IMR-90 (cell line): ENCODE results near the gene LTBP4. TPM values are rescaled to one million over a fixed set of nuclear protein-coding genes. Genes with fewer than 3 reads are reported as not detected.
A peak's percentile ranks its signal among the peaks of the same experiment; 100 is the strongest.

ENCODE experiments used
- ATAC-seq: fragments of 200-7000 bp; cut with Tn5 transposase; 2 replicates; pipeline ENCODE4 v1.9.1; 2020; ENCODE audit warnings: low read depth, mild to moderate bottlenecking, moderate library complexity
- BruUV-seq: library from RNA; stranded (reverse); fragments of 400-500 nt; replicated peaks from 2 replicates; lab custom pipeline; 2021; lab: Mats Ljungman, UMichigan
- CTCF ChIA-PET: fragments of 300-600 bp; formaldehyde crosslinking; extraction: SDS; loops from one replicate; lab custom pipeline; 2021; ENCODE audit warnings: antibody characterized with exemption; lab: Yijun Ruan, JAX
- POLR2A ChIA-PET: fragments of 300-600 bp; sonication (Branson Sonifier 250); formaldehyde crosslinking; loops from one replicate; lab custom pipeline; 2022; ENCODE audit warnings: antibody characterized with exemption; ENCODE audit not compliant: unreplicated experiment; lab: Charles Lee
- DNase-seq: peaks from one replicate; pipeline ENCODE4 v3.0.0; 2013
- H2AFZ ChIP-seq: replicated peaks from 2 replicates; pipeline ENCODE3; 2013; ENCODE audit warnings: low read length, mild to moderate bottlenecking; ENCODE audit not compliant: poor library complexity
- H2AK5ac ChIP-seq: 2 replicates; pipeline ENCODE4 v1.6.1; 2013; ENCODE audit warnings: low read depth, low read length, inconsistent platforms
- H2AK9ac ChIP-seq: replicated peaks from 2 replicates; pipeline ENCODE3; 2013; ENCODE audit warnings: mild to moderate bottlenecking, low read depth, low read length, moderate library complexity; ENCODE audit not compliant: poor library complexity
- H2BK120ac ChIP-seq: 2 replicates; pipeline ENCODE4 v1.6.1; 2013; ENCODE audit warnings: low read depth, low read length, inconsistent platforms
- H2BK15ac ChIP-seq: 3 replicates; pipeline ENCODE4 v1.6.1; 2013; ENCODE audit warnings: low read depth, low read length, inconsistent platforms
- H2BK20ac ChIP-seq: 2 replicates; pipeline ENCODE4 v1.6.1; 2013; ENCODE audit warnings: low read depth, mild to moderate bottlenecking, inconsistent platforms, low read length, moderate library complexity
- H2BK5ac ChIP-seq: 2 replicates; pipeline ENCODE4 v1.6.1; 2013; ENCODE audit warnings: mild to moderate bottlenecking, low read depth, low read length, inconsistent platforms; ENCODE audit not compliant: poor library complexity, severe bottlenecking
- H3K14ac ChIP-seq: replicated peaks from 2 replicates; pipeline ENCODE4 v1.6.1; 2013; ENCODE audit warnings: low read depth, low read length, inconsistent platforms
- H3K18ac ChIP-seq: 2 replicates; pipeline ENCODE4 v1.6.1; 2013; ENCODE audit warnings: low read depth, low read length, control low read depth
- H3K23ac ChIP-seq: 2 replicates; pipeline ENCODE4 v1.6.1; 2013; ENCODE audit warnings: low read depth, low read length, inconsistent platforms
- H3K27ac ChIP-seq: 2 replicates; pipeline ENCODE4 v1.5.1; 2013; ENCODE audit warnings: mild to moderate bottlenecking, control low read depth, low read length; ENCODE audit not compliant: insufficient read depth
- H3K27me3 ChIP-seq: 2 replicates; pipeline ENCODE4 v1.6.1; 2013; ENCODE audit warnings: low read length; ENCODE audit not compliant: control insufficient read depth, insufficient read depth
- H3K36me3 ChIP-seq: 2 replicates; pipeline ENCODE4 v1.6.1; 2013; ENCODE audit warnings: low read length, mixed read lengths; ENCODE audit not compliant: control insufficient read depth, insufficient read depth
- H3K4ac ChIP-seq: 2 replicates; pipeline ENCODE4 v1.6.1; 2013; ENCODE audit warnings: low read depth, low read length, inconsistent platforms
- H3K4me1 ChIP-seq: 2 replicates; pipeline ENCODE4 v1.6.1; 2013; ENCODE audit warnings: low read length, mixed read lengths; ENCODE audit not compliant: control insufficient read depth, insufficient read depth
- H3K4me2 ChIP-seq: 2 replicates; pipeline ENCODE4 v1.6.1; 2013; ENCODE audit warnings: low read depth, mild to moderate bottlenecking, control low read depth, low read length, moderate library complexity
- H3K4me3 ChIP-seq: 2 replicates; pipeline ENCODE4 v1.5.1; 2013; ENCODE audit warnings: low read depth, mild to moderate bottlenecking, control low read depth, low read length, moderate library complexity; ENCODE audit not compliant: insufficient read depth
- H3K56ac ChIP-seq: 2 replicates; pipeline ENCODE4 v1.6.1; 2013; ENCODE audit warnings: low read length, inconsistent platforms; ENCODE audit not compliant: insufficient read depth; ENCODE audit errors: extremely low read depth
- H3K79me1 ChIP-seq, 2 experiments: 2 replicates each; pipeline ENCODE4 v1.6.1; 2013; ENCODE audit warnings: low read length in 2 of 2, inconsistent platforms in 1 of 2, low read depth in 1 of 2
- H3K9ac ChIP-seq: 2 replicates; pipeline ENCODE4 v1.6.1; 2013; ENCODE audit warnings: low read depth, low read length, control low read depth
- H3K9me1 ChIP-seq: 2 replicates; pipeline ENCODE4 v1.6.1; 2013; ENCODE audit warnings: low read length, inconsistent platforms; ENCODE audit not compliant: insufficient read depth
- H3K9me3 ChIP-seq: 2 replicates; pipeline ENCODE4 v1.6.1; 2013; ENCODE audit warnings: low read length; ENCODE audit not compliant: control insufficient read depth, insufficient read depth
- H4K20me1 ChIP-seq: 2 replicates; pipeline ENCODE4 v1.6.1; 2013; ENCODE audit warnings: low read length, inconsistent platforms; ENCODE audit not compliant: insufficient read depth
- H4K5ac ChIP-seq: 2 replicates; pipeline ENCODE4 v1.6.1; 2013; ENCODE audit warnings: mild to moderate bottlenecking, low read depth, low read length, control low read depth
- H4K8ac ChIP-seq, 2 experiments: 2 replicates each; pipeline ENCODE4 v1.6.1; 2013; ENCODE audit warnings: low read depth in 2 of 2, low read length in 2 of 2, control low read depth in 1 of 2, inconsistent platforms in 1 of 2
- H4K91ac ChIP-seq: 2 replicates; pipeline ENCODE4 v1.6.1; 2013; ENCODE audit warnings: low read depth, low read length, inconsistent platforms; ENCODE audit not compliant: insufficient read depth
- BHLHE40 ChIP-seq: fragments of 150-350 bp; IDR thresholded peaks from 2 replicates; pipeline ENCODE4 v1.6.1; 2016; ENCODE audit warnings: mild to moderate bottlenecking, low read depth, low read length
- CEBPB ChIP-seq: IDR thresholded peaks from 2 replicates; pipeline ENCODE4 v1.6.1; 2012; ENCODE audit warnings: low read depth, low read length, improper control_type of control experiment
- CHD1 ChIP-seq: IDR thresholded peaks from 2 replicates; pipeline ENCODE4 v1.6.1; 2012; ENCODE audit warnings: low read depth, low read length, improper control_type of control experiment
- CTCF ChIP-seq: conservative IDR thresholded peaks from 2 replicates; pipeline ENCODE4 v1.5.1; 2012; ENCODE audit warnings: mild to moderate bottlenecking, low read depth, low read length, improper control_type of control experiment
- FOS ChIP-seq: fragments of 150-350 bp; IDR thresholded peaks from 2 replicates; pipeline ENCODE4 v1.6.1; 2016; ENCODE audit warnings: low read depth, low read length
- MAZ ChIP-seq: IDR thresholded peaks from 2 replicates; pipeline ENCODE4 v1.6.1; 2012; ENCODE audit warnings: low read depth, mild to moderate bottlenecking, low read length, improper control_type of control experiment, moderate library complexity, borderline replicate concordance
- NFE2L2 ChIP-seq: fragments of 150-350 bp; IDR thresholded peaks from 2 replicates; pipeline ENCODE4 v1.6.1; 2016; ENCODE audit warnings: low read depth, mild to moderate bottlenecking, low read length
- POLR2A ChIP-seq: IDR thresholded peaks from 2 replicates; pipeline ENCODE4 v1.6.1; 2012; ENCODE audit warnings: mild to moderate bottlenecking, low read depth, low read length
- RAD21 ChIP-seq: IDR thresholded peaks from 2 replicates; pipeline ENCODE4 v1.6.1; 2012; ENCODE audit warnings: low read length, improper control_type of control experiment
- RCOR1 ChIP-seq: IDR thresholded peaks from 2 replicates; pipeline ENCODE4 v1.6.1; 2012; ENCODE audit warnings: mild to moderate bottlenecking, low read length, improper control_type of control experiment; ENCODE audit not compliant: insufficient replicate concordance
- USF2 ChIP-seq: fragments of 150-350 bp; IDR thresholded peaks from 2 replicates; pipeline ENCODE4 v1.6.1; 2017; ENCODE audit warnings: mild to moderate bottlenecking, antibody characterized with exemption, low read length, low read depth
- WGBS, 2 experiments: methylation state at CpG; one replicate each; pipeline versions ENCODE4 v1.1.5 to v1.1.7; 2013; ENCODE audit warnings: missing lambda C conversion rate in 2 of 2; ENCODE audit not compliant: insufficient read length in 1 of 2; ENCODE audit errors: extremely low coverage in 2 of 2; 5-methylcytosine and 5-hydroxymethylcytosine counted together
- dilution Hi-C: fragments of 300-500 bp; cut with HindIII; formaldehyde crosslinking; loops from one replicate; pipeline ENCODE4 v1.14.3; 2018; ENCODE audit warnings: low sequenced_read_pairs; ENCODE audit not compliant: unreplicated experiment
- in situ Hi-C: fragments of 300-500 bp; cut with MboI; formaldehyde crosslinking; loops from 3 replicates; pipeline ENCODE4 v1.14.3; 2019; ENCODE audit warnings: low sequenced_read_pairs, inconsistent platforms, mixed read lengths
- intact Hi-C: fragments of 100-400 bp; cut with micrococcal nuclease; formaldehyde crosslinking; loops from 2 replicates; pipeline ENCODE4 v1.10.0; 2022
- polyA plus RNA-seq, 3 experiments: library from polyadenylated mRNA; depleted of rRNA; stranded (reverse); fragments of >200 nt; gene quantifications; 2 replicates each; pipeline ENCODE4 v1.2.3, GENCODE V29; 2012; ENCODE audit warnings: low replicate concordance in 1 of 3
- total RNA-seq: library from RNA; depleted of rRNA; stranded (reverse); fragments of >200 nt; gene quantifications from 2 replicates; pipeline ENCODE4 v1.2.3, GENCODE V29; 2012

LTBP4 gene
- total and polyA plus RNA-seq, 2 of the 4 experiments (the other 2 are of a cell fraction), result 14.7 to 70.3 TPM

- peaks cover 7% of the 10 kb centered on the region; the same call in 1 of the 2 replicates for H4K20me1 ChIP-seq
- CTCF ChIA-PET, result interaction anchor here (0.7 to 3.7 kb wide), 2 partner anchors 12 to 40 kb away, joined by 4 to 20 read pairs; no protein-coding TSS in a partner anchor
- POLR2A ChIA-PET, result no interaction called here
These were observed 21.0 kb downstream of the LTBP4 start for GRCh38 chr19:40621966-40622772.

More at GRCh38 chr19:40621966-40622772, 21.0 kb downstream of the LTBP4 start:
- Histone ChIP-seq H3K9me1 (peaks cover 11% of the 10 kb centered on the region; the same call in 1 of the 2 replicates), H3K36me3 (peaks cover 71% of the 10 kb centered on the region), H3K9me3 (no peaks in the 10 kb centered on the region), H3K18ac (no peak overlapping the region), H3K23ac (no peak overlapping the region), H3K27me3 (no peaks in the 10 kb centered on the region), H3K4ac (no peak overlapping the region), H3K4me2 (no peak overlapping the region), H3K79me1 (peaks cover 0 to 12% of the 10 kb centered on the region in 2 experiments; a peak in 1 of 4 replicates), H3K4me1 (peaks cover 8% of the 10 kb centered on the region; the same call in 1 of the 2 replicates), H4K91ac (no peak overlapping the region), H2AFZ (peak overlapping the region; percentile 18), H3K4me3 (no peak overlapping the region), H3K27ac (no peak overlapping the region), H3K9ac (no peak overlapping the region), H3K56ac (no peak overlapping the region), H4K5ac (no peak overlapping the region), H3K14ac (no peak overlapping the region), H4K8ac (no peak overlapping the region), H2BK15ac (no peak overlapping the region), H2AK9ac (no peak overlapping the region), H2AK5ac (peak overlapping the region; percentile 66; the same call in 1 of the 2 replicates), H2BK20ac (no peak overlapping the region), H2BK5ac (no peak overlapping the region), H2BK120ac (no peak overlapping the region)
- dilution Hi-C loops (no loop called here), in situ Hi-C loops (no loop called here), intact Hi-C loops (no loop called here)
- BruUV-seq, result no TSS peak
- ATAC-seq (no peak), DNase-seq (no peak)
- TF ChIP-seq RCOR1 (no peak), USF2 (no peak), MAZ (no peak), NFE2L2 (no peak), CHD1 (no peak), CTCF (no peak), BHLHE40 (no peak), FOS (no peak), CEBPB (no peak), POLR2A (no peak), RAD21 (no peak)
- WGBS, 2 experiments, result 98% methylated on average over 17 of the region's 24 CpGs; no CpG with 5 or more reads in 1 of the 2 experiments
